AG09319 (cell line): ENCODE measurements around the gene HDAC9.

Experiments used
- DNase-seq: peaks from one replicate; pipeline ENCODE4 v3.0.0-alpha.2; 2010; ENCODE audit warnings: low read depth; ENCODE audit errors: extremely low read depth
- CTCF ChIP-seq: IDR thresholded peaks from 2 replicates; pipeline ENCODE4 v1.5.1; 2011; ENCODE audit warnings: low read depth, mild to moderate bottlenecking, inconsistent platforms, low read length, moderate library complexity

The HDAC9 gene

GRCh38 chr7:18459484-18460245 is 35.9 kb upstream of the HDAC9 start:
- no peak for DNase-seq
- no peak for TF ChIP-seq CTCF

- DNase-seq: no peak
Observed at GRCh38 chr7:18461785-18462467, 33.6 kb upstream of the HDAC9 start.

GRCh38 chr7:18464830-18465229 is 30.7 kb upstream of the HDAC9 start:
- no peak for TF ChIP-seq CTCF
- no peak for DNase-seq

More at GRCh38 chr7:18461785-18462467, 33.6 kb upstream of the HDAC9 start:
- TF ChIP-seq CTCF: no peak

GRCh38 chr7:18467011-18467410 is 28.5 kb upstream of the HDAC9 start:
- no peak for DNase-seq
- TF ChIP-seq CTCF: no peak

- no peak for DNase-seq
- no peak for TF ChIP-seq CTCF
Observed at GRCh38 chr7:18468795-18469194, 26.8 kb upstream of the HDAC9 start.

GRCh38 chr7:18469316-18469715 is 26.2 kb upstream of the HDAC9 start:
- DNase-seq: no peak
- TF ChIP-seq CTCF: no peak

- TF ChIP-seq CTCF: no peak
Observed at GRCh38 chr7:18471476-18472160, 23.9 kb upstream of the HDAC9 start.

More at GRCh38 chr7:18471476-18472160, 23.9 kb upstream of the HDAC9 start:
- no peak for DNase-seq
